SK-N-SH treated with all-trans-retinoic acid at 6 μM for 48 hours (cell line): Measurements from ENCODE around the gene NKD2.

Experiments
- ATAC-seq: fragments of 200-7000 bp; cut with Tn5 transposase; 3 replicates; pipeline ENCODE4 v1.9.1; 2020; ENCODE audit warnings: mild to moderate bottlenecking, moderate library complexity
- ARNTL ChIP-seq: fragments of 450-650 bp; formaldehyde crosslinking; IDR thresholded peaks from 2 replicates; pipeline ENCODE4 v1.5.0; 2020; ENCODE audit warnings: low read depth, mild to moderate bottlenecking, moderate library complexity, borderline replicate concordance
- BACH2 ChIP-seq: fragments of 250-450 bp; sonication (Bioruptor Pico); IDR thresholded peaks from 2 replicates; pipeline ENCODE4 v1.9.0; 2021; ENCODE audit warnings: mild to moderate bottlenecking, borderline replicate concordance
- CREB5 ChIP-seq: fragments of 250-450 bp; sonication (Bioruptor Pico); IDR thresholded peaks from 2 replicates; pipeline ENCODE4 v1.5.1; 2020; ENCODE audit warnings: low read depth, mild to moderate bottlenecking, moderate library complexity
- CSDC2 ChIP-seq: fragments of 250-450 bp; sonication (Bioruptor Pico); IDR thresholded peaks from 2 replicates; pipeline ENCODE4 v1.5.0; 2020; ENCODE audit warnings: mild to moderate bottlenecking, moderate library complexity
- ESRRG ChIP-seq: fragments of 250-450 bp; sonication (Bioruptor Pico); IDR thresholded peaks from 2 replicates; pipeline ENCODE4 v1.6.1; 2021; ENCODE audit warnings: mild to moderate bottlenecking
- ISL1 ChIP-seq: fragments of 250-450 bp; sonication (Bioruptor Pico); IDR thresholded peaks from 2 replicates; pipeline ENCODE4 v2.1.2; 2022; ENCODE audit warnings: mild to moderate bottlenecking, moderate library complexity
- OSR1 ChIP-seq: fragments of 250-450 bp; sonication (Bioruptor Pico); IDR thresholded peaks from 2 replicates; pipeline ENCODE4 v1.8.0; 2022; ENCODE audit warnings: moderate library complexity, mild to moderate bottlenecking, inconsistent platforms
- POU6F1 ChIP-seq: fragments of 250-450 bp; sonication (Bioruptor Pico); IDR thresholded peaks from 2 replicates; pipeline ENCODE4 v1.8.0; 2021; ENCODE audit warnings: low read depth, mild to moderate bottlenecking, moderate library complexity, borderline replicate concordance
- PPARA ChIP-seq: fragments of 250-450 bp; sonication (Bioruptor Pico); IDR thresholded peaks from 2 replicates; pipeline ENCODE4 v1.5.0; 2020; ENCODE audit warnings: mild to moderate bottlenecking, borderline replicate concordance
- RARB ChIP-seq: fragments of 250-450 bp; sonication (Bioruptor Pico); IDR thresholded peaks from 2 replicates; pipeline ENCODE4 v1.8.0; 2021; ENCODE audit warnings: mild to moderate bottlenecking, moderate library complexity
- SNAI2 ChIP-seq: fragments of 250-450 bp; sonication (Bioruptor Pico); IDR thresholded peaks from 2 replicates; pipeline ENCODE4 v1.5.0; 2020; ENCODE audit warnings: mild to moderate bottlenecking, moderate library complexity
- TCF4 ChIP-seq: fragments of 250-450 bp; sonication (Bioruptor Pico); IDR thresholded peaks from 2 replicates; pipeline ENCODE4 v1.8.0; 2021; ENCODE audit warnings: mild to moderate bottlenecking, moderate library complexity, borderline replicate concordance
- TOX ChIP-seq: fragments of 250-450 bp; sonication (Bioruptor Pico); IDR thresholded peaks from 2 replicates; pipeline ENCODE4 v1.8.0; 2021; ENCODE audit warnings: mild to moderate bottlenecking, moderate library complexity, borderline replicate concordance
- TSHZ2 ChIP-seq: fragments of 250-450 bp; sonication (Bioruptor Pico); IDR thresholded peaks from 2 replicates; pipeline ENCODE4 v1.5.0; 2020; ENCODE audit warnings: mild to moderate bottlenecking, moderate library complexity
- ZC3H10 ChIP-seq: fragments of 250-450 bp; sonication (Bioruptor Pico); IDR thresholded peaks from 2 replicates; pipeline ENCODE4 v1.5.1; 2021; ENCODE audit warnings: mild to moderate bottlenecking, moderate library complexity
- ZFP3 ChIP-seq: fragments of 250-450 bp; sonication (Bioruptor Pico); IDR thresholded peaks from 2 replicates; pipeline ENCODE4 v1.5.0; 2020; ENCODE audit warnings: mild to moderate bottlenecking, moderate library complexity
- ZNF565 ChIP-seq: fragments of 450-650 bp; formaldehyde crosslinking; conservative IDR thresholded peaks from 2 replicates; pipeline ENCODE4 v1.5.0; 2020; ENCODE audit warnings: low read depth, mild to moderate bottlenecking, moderate library complexity
- ZNF70 ChIP-seq: fragments of 450-650 bp; formaldehyde crosslinking; IDR thresholded peaks from 2 replicates; pipeline ENCODE4 v1.5.0; 2020; ENCODE audit warnings: mild to moderate bottlenecking, moderate library complexity
- ZNF8 ChIP-seq: fragments of 450-650 bp; formaldehyde crosslinking; IDR thresholded peaks from 2 replicates; pipeline ENCODE4 v1.5.0; 2020; ENCODE audit warnings: mild to moderate bottlenecking, moderate library complexity
- TF ChIP-seq, protein P1 (sequence below): fragments of 250-450 bp; sonication (Bioruptor Pico); IDR thresholded peaks from 2 replicates; pipeline ENCODE4 v1.8.0; 2020; ENCODE audit warnings: mild to moderate bottlenecking, moderate library complexity, borderline replicate concordance
- TF ChIP-seq, protein P2 (sequence below): fragments of 250-450 bp; sonication (Bioruptor Pico); IDR thresholded peaks from 2 replicates; pipeline ENCODE4 v1.5.1; 2021; ENCODE audit warnings: mild to moderate bottlenecking, moderate library complexity

The NKD2 gene

DNA sequence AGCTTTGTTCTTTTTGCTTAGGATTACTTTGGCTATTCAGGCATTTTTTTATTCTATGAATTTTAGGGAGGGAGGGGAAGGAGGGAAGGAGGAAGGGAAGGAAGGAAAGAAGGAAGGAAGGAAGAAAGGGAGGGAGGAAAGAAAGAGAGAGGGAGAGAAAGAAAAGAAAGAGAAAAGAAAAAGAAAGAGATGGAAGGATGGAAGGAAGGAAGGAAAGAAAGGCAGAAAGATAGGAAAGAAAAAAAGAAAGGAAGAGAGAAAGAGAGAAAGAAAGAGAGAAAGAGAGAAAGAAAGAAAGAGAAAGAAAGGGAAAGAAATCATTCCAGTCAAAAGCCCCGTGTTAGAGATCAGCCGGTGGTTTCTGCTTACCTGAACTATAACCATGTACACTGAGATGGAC is 20.8 kb upstream of the NKD2 start:
- TF ChIP-seq SNAI2 (CRISPR knock-in tag) (no peak), ZNF8 (CRISPR knock-in tag) (no peak), ESRRG (CRISPR knock-in tag) (no peak), TSHZ2 (CRISPR knock-in tag) (no peak), ISL1 (no peak), ARNTL (CRISPR knock-in tag) (no peak), OSR1 (no peak), ZC3H10 (CRISPR knock-in tag) (no peak), ZNF70 (CRISPR knock-in tag) (no peak), CSDC2 (no peak), ZFP3 (CRISPR knock-in tag) (no peak), ZNF565 (CRISPR knock-in tag) (no peak), PPARA (CRISPR knock-in tag) (no peak), POU6F1 (CRISPR knock-in tag) (no peak)
- TF ChIP-seq, protein P1, sequence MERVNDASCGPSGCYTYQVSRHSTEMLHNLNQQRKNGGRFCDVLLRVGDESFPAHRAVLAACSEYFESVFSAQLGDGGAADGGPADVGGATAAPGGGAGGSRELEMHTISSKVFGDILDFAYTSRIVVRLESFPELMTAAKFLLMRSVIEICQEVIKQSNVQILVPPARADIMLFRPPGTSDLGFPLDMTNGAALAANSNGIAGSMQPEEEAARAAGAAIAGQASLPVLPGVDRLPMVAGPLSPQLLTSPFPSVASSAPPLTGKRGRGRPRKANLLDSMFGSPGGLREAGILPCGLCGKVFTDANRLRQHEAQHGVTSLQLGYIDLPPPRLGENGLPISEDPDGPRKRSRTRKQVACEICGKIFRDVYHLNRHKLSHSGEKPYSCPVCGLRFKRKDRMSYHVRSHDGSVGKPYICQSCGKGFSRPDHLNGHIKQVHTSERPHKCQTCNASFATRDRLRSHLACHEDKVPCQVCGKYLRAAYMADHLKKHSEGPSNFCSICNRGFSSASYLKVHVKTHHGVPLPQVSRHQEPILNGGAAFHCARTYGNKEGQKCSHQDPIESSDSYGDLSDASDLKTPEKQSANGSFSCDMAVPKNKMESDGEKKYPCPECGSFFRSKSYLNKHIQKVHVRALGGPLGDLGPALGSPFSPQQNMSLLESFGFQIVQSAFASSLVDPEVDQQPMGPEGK (CRISPR knock-in tag): no peak
- no peak for ATAC-seq

- TF ChIP-seq OSR1 (no peak), CREB5 (CRISPR knock-in tag) (no peak), RARB (no peak), ZC3H10 (CRISPR knock-in tag) (no peak), TSHZ2 (CRISPR knock-in tag) (no peak), ZNF8 (CRISPR knock-in tag) (no peak), PPARA (CRISPR knock-in tag) (no peak), ARNTL (CRISPR knock-in tag) (no peak), BACH2 (no peak), TCF4 (CRISPR knock-in tag) (no peak), ISL1 (no peak), TOX (CRISPR knock-in tag) (no peak)
- TF ChIP-seq, protein P1 (CRISPR knock-in tag): no peak
- TF ChIP-seq, protein P2, sequence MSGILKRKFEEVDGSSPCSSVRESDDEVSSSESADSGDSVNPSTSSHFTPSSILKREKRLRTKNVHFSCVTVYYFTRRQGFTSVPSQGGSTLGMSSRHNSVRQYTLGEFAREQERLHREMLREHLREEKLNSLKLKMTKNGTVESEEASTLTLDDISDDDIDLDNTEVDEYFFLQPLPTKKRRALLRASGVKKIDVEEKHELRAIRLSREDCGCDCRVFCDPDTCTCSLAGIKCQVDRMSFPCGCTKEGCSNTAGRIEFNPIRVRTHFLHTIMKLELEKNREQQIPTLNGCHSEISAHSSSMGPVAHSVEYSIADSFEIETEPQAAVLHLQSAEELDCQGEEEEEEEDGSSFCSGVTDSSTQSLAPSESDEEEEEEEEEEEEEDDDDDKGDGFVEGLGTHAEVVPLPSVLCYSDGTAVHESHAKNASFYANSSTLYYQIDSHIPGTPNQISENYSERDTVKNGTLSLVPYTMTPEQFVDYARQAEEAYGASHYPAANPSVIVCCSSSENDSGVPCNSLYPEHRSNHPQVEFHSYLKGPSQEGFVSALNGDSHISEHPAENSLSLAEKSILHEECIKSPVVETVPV (CRISPR knock-in tag): no peak
- ATAC-seq: no peak
Measured at GRCh38 chr5:988322-988721, 20.3 kb upstream of the NKD2 start.
